ENCODE results near the gene RARS2.

DNA sequence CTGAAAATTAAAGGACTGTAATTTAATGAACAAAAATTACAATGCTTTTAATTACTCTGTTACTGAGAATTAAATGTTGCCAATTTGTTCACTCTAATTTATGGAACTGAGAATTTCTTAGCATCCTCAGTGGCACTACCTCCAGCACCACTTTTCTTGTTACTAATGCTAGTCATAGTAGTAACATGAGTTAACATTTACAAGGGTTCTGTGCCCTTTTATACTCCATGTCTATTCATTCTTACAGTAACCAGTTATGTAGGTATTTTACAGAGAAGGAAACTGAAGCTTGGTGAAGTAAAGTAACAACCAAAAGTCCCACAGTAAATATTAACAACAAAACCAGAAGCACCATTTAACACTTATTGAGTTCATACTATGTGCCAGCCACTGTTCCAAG lies 34.3 kb downstream of the RARS2 start:
- TF ChIP-seq POLR2A (IDR thresholded peaks at IDR 0.05): no peak
- TF ChIP-seq, protein P1, sequence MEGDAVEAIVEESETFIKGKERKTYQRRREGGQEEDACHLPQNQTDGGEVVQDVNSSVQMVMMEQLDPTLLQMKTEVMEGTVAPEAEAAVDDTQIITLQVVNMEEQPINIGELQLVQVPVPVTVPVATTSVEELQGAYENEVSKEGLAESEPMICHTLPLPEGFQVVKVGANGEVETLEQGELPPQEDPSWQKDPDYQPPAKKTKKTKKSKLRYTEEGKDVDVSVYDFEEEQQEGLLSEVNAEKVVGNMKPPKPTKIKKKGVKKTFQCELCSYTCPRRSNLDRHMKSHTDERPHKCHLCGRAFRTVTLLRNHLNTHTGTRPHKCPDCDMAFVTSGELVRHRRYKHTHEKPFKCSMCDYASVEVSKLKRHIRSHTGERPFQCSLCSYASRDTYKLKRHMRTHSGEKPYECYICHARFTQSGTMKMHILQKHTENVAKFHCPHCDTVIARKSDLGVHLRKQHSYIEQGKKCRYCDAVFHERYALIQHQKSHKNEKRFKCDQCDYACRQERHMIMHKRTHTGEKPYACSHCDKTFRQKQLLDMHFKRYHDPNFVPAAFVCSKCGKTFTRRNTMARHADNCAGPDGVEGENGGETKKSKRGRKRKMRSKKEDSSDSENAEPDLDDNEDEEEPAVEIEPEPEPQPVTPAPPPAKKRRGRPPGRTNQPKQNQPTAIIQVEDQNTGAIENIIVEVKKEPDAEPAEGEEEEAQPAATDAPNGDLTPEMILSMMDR (IDR thresholded peaks at IDR 0.05 in 4 of 5, conservative IDR thresholded peaks at IDR 0.05 in 1 of 5): no peak

Data from gastrocnemius medialis (tissue), 4 donors.